ENCODE results near the gene RRBP1. TPM values are rescaled to one million over a fixed set of nuclear protein-coding genes. Genes with fewer than 3 reads are reported as not detected.
A peak's percentile ranks its signal among the peaks of the same experiment; 100 is the strongest.

The RRBP1 gene
- total RNA-seq: 100 to 1,000 TPM; 144 to 146 TPM
- polyA plus RNA-seq (ENCODE audit: insufficient read depth, low read depth, low replicate concordance): 93.8 TPM
- long read RNA-seq, donor 1, full-length matches to known transcripts: 41 of 108 reads
- long read RNA-seq, donor 1, partial matches to known transcripts: 67 of 108 reads
- long read RNA-seq, donor 1, other reads (novel, unspliced or antisense): 0 of 108 reads
- long read RNA-seq, donor 2, full-length matches to known transcripts: 35 of 70 reads
- long read RNA-seq, donor 2, partial matches to known transcripts: 35 of 70 reads
- long read RNA-seq, donor 2, other reads (novel, unspliced or antisense): 0 of 70 reads

- TF ChIP-seq POLR2A (IDR thresholded peaks at IDR 0.05): peak; percentile 74
- TF ChIP-seq CTCF (IDR thresholded peaks at IDR 0.05): peak; percentile 60 to 77 (median 70)
- peak within 1 kb of the TSS; percentile 68 to 87 for H3K4me3 ChIP-seq
- peaks cover 16% of the 10 kb centered on the region for H3K4me1 ChIP-seq
- 1 to 3% methylated on average over 9 to 72 of the region's 79 CpGs for WGBS, 2 donors
- no peaks in the 10 kb centered on the region for H3K27me3 ChIP-seq
- H3K9me3 ChIP-seq: no peaks in the 10 kb centered on the region
- DNase-seq: peak; percentile 99
- H3K36me3 ChIP-seq (ENCODE audit: low read depth, missing control alignments): no peaks in the 10 kb centered on the region
- intact Hi-C loops (cut with DNase I; ENCODE audit: low total_unique reads): loop anchor here (5.0 kb wide), 1 partner anchor 215 kb away; no protein-coding TSS in a partner anchor
- peak within 1 kb of the TSS; percentile 76 to 89 for H3K27ac ChIP-seq
Observed at GRCh38 chr20:17682103-17682888, at the start of gene RRBP1. TSS of gene RRBP1 (minus strand) at chr20:17682242. CDS start at chr20:17660507, 21,735 bp downstream.

GRCh38 chr20:17731233-17731632 is 49.2 kb upstream of the RRBP1 start:
- no peaks in the 10 kb centered on the region for H3K36me3 ChIP-seq (ENCODE audit: low read depth, missing control alignments)
- H3K27ac ChIP-seq: no peak overlapping the region
- TF ChIP-seq POLR2A (IDR thresholded peaks at IDR 0.05) (no peak), CTCF (IDR thresholded peaks at IDR 0.05) (no peak)

GRCh38 chr20:17730071-17730470 is 48.0 kb upstream of the RRBP1 start:
- TF ChIP-seq POLR2A (IDR thresholded peaks at IDR 0.05): no peak
- TF ChIP-seq CTCF (IDR thresholded peaks at IDR 0.05): no peak
- Histone ChIP-seq H3K27me3 (no peaks in the 10 kb centered on the region), H3K4me1 (no peaks in the 10 kb centered on the region), H3K36me3 (ENCODE audit: low read depth, missing control alignments) (no peaks in the 10 kb centered on the region), H3K4me3 (no peak overlapping the region), H3K9me3 (no peaks in the 10 kb centered on the region), H3K27ac (no peak overlapping the region)
- intact Hi-C loops (cut with DNase I; ENCODE audit: low total_unique reads): no loop called here
- DNase-seq: no peak
- 91 to 94% methylated on average over 10 of the region's 10 CpGs for WGBS, 2 donors

More at GRCh38 chr20:17731233-17731632, 49.2 kb upstream of the RRBP1 start:
- H3K4me3 ChIP-seq: no peak overlapping the region
- no peaks in the 10 kb centered on the region for H3K4me1 ChIP-seq
- no peaks in the 10 kb centered on the region for H3K27me3 ChIP-seq
- 92 to 97% methylated on average over 5 of the region's 5 CpGs for WGBS, 2 donors
- no peaks in the 10 kb centered on the region for H3K9me3 ChIP-seq
- intact Hi-C loops (cut with DNase I; ENCODE audit: low total_unique reads): no loop called here
- no peak for DNase-seq

- H3K4me1 ChIP-seq: no peaks in the 10 kb centered on the region
- 90 to 91% methylated on average over 12 of the region's 12 CpGs for WGBS, 2 donors
- TF ChIP-seq CTCF (IDR thresholded peaks at IDR 0.05): no peak
- TF ChIP-seq POLR2A (IDR thresholded peaks at IDR 0.05): no peak
- no peak for DNase-seq
- no peaks in the 10 kb centered on the region for H3K9me3 ChIP-seq
- intact Hi-C loops (cut with DNase I; ENCODE audit: low total_unique reads): no loop called here
- H3K27me3 ChIP-seq: no peaks in the 10 kb centered on the region
- H3K4me3 ChIP-seq: no peak overlapping the region
- no peak overlapping the region for H3K27ac ChIP-seq
- H3K36me3 ChIP-seq (ENCODE audit: low read depth, missing control alignments): no peaks in the 10 kb centered on the region
Observed at GRCh38 chr20:17728074-17728473, 46.0 kb upstream of the RRBP1 start.
